ENCODE data around the gene SLC6A18.

Gene SLC6A18

GRCh38 chr5:1187234-1187949 is 37.8 kb upstream of the SLC6A18 start:
- no peak for DNase-seq (ENCODE audit: low spot score)

- no peak for DNase-seq (ENCODE audit: low spot score)
These were observed 37.2 kb upstream of the SLC6A18 start for GRCh38 chr5:1187950-1188334.

- no peak for DNase-seq (ENCODE audit: low spot score)
These were observed 36.7 kb upstream of the SLC6A18 start for GRCh38 chr5:1188464-1188863.

- no peak for DNase-seq (ENCODE audit: low spot score)
These were observed 35.9 kb upstream of the SLC6A18 start for GRCh38 chr5:1189269-1189668.

GRCh38 chr5:1190278-1190677 is 34.9 kb upstream of the SLC6A18 start:
- DNase-seq (ENCODE audit: low spot score), result no peak

GRCh38 chr5:1190837-1191239 is 34.3 kb upstream of the SLC6A18 start:
- DNase-seq (ENCODE audit: low spot score), result no peak

GRCh38 chr5:1192971-1193590 is 32.1 kb upstream of the SLC6A18 start:
- DNase-seq (ENCODE audit: low spot score), result no peak

- no peak for DNase-seq (ENCODE audit: low spot score)
These were observed 31.6 kb upstream of the SLC6A18 start for GRCh38 chr5:1193591-1193985.

GRCh38 chr5:1194378-1194777 is 30.8 kb upstream of the SLC6A18 start:
- DNase-seq (ENCODE audit: low spot score), result no peak

GRCh38 chr5:1195439-1195838 is 29.7 kb upstream of the SLC6A18 start:
- DNase-seq (ENCODE audit: low spot score), result no peak

GRCh38 chr5:1195916-1196315 is 29.3 kb upstream of the SLC6A18 start:
- DNase-seq (ENCODE audit: low spot score), result no peak

GRCh38 chr5:1196562-1196961 is 28.6 kb upstream of the SLC6A18 start:
- DNase-seq (ENCODE audit: low spot score), result no peak

- DNase-seq (ENCODE audit: low spot score), result no peak
These were observed 27.1 kb upstream of the SLC6A18 start for GRCh38 chr5:1197876-1198666.

GRCh38 chr5:1199340-1199648 is 25.9 kb upstream of the SLC6A18 start:
- DNase-seq (ENCODE audit: low spot score), result no peak

- DNase-seq (ENCODE audit: low spot score), result peak; percentile 95
These were observed 25.3 kb upstream of the SLC6A18 start for GRCh38 chr5:1199649-1200494.

GRCh38 chr5:1200495-1201326 is 24.5 kb upstream of the SLC6A18 start:
- no peak for DNase-seq (ENCODE audit: low spot score)

- DNase-seq (ENCODE audit: low spot score), result no peak
These were observed 23.7 kb upstream of the SLC6A18 start, which contains the start of gene SLC6A19 for GRCh38 chr5:1201327-1202025. Gene SLC6A19 (plus strand): TSS chr5:1201595. CDS start chr5:1201651, 56 bp downstream.

- no peak for DNase-seq (ENCODE audit: low spot score)
These were observed 23.0 kb upstream of the SLC6A18 start for GRCh38 chr5:1202026-1202797.

GRCh38 chr5:1202798-1203185 is 22.4 kb upstream of the SLC6A18 start:
- DNase-seq (ENCODE audit: low spot score), result no peak
